Erythroblast (primary cell): ENCODE results near the gene PGA5.
"Not testable (repeated sequence)": the region's sequence is repeated elsewhere in the genome, so short reads cannot be mapped to it uniquely, and the experiment has no call there.

Experiments
- GATA1 ChIP-seq: IDR thresholded peaks from 2 replicates; pipeline ENCODE4 v1.6.1; 2011; ENCODE audit warnings: low read depth, mild to moderate bottlenecking, control low read depth, low read length, moderate library complexity
- POLR2A ChIP-seq: IDR thresholded peaks from 2 replicates; pipeline ENCODE4 v1.6.1; 2011; ENCODE audit warnings: mild to moderate bottlenecking, low read length

DNA sequence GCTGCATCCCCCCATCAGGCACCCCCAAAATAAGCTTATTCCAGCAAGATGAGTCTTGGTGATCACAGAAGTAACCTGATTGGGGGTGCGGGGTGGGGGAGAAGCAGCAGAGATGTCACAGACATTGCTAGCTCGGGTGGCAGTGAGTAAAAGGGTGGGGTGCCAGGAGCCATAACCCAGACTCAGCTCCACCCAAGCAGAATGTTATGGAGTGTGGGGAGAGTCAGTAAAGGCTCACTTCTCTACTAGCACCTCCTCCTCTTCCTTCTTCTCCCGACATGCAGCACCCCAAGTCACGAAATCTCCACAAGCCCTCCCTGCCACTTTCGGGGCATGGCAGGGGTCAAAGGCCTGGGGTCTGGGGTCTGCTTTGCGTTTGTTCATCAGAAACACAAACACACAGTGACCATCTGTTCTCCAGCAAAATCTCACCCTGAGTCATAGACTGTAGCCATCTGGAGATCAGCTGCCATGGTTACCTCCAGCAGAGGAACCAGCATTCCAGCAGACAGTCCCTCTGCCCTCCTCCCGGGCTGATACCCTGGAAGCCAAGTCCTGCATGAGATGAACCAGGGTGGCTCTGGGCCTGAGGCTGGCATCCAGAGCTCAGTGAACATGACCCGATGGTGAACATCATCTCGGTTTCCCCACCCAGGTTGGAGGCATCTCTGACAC lies 33.2 kb upstream of the PGA5 start:
- TF ChIP-seq POLR2A, GATA1: not testable (repeated sequence)
